HepG2 (cell line): ENCODE data around the gene THSD4. TPM values are rescaled to one million over a fixed set of nuclear protein-coding genes. Genes with fewer than 3 reads are reported as not detected.

Source experiments
- ATAC-seq: fragments of 200-7000 bp; cut with Tn5 transposase; 3 replicates; pipeline ENCODE4 v1.9.1; 2020; ENCODE audit warnings: mild to moderate bottlenecking, moderate library complexity
- BruUV-seq: library from RNA; stranded (reverse); fragments of 400-500 nt; replicated peaks from 2 replicates; lab custom pipeline; 2021; lab: Mats Ljungman, UMichigan
- CTCF ChIA-PET: fragments of 300-600 bp; formaldehyde crosslinking; extraction: SDS; loops from one replicate; lab custom pipeline; 2021; ENCODE audit warnings: low total read pairs, inconsistent platforms, low intra/inter-chr PET ratio; lab: Yijun Ruan, JAX
- POLR2A ChIA-PET: fragments of 350-600 bp; sonication (Branson Sonifier 250); formaldehyde crosslinking; loops from one replicate; lab custom pipeline; 2020; ENCODE audit warnings: antibody characterized with exemption, inconsistent platforms; lab: Yijun Ruan, JAX
- DNase-seq: peaks from one replicate; pipeline ENCODE4 v3.0.0-alpha.2; 2015; ENCODE audit warnings: low spot score
- FAIRE-seq: peaks from 3 replicates; lab custom pipeline; 2011; peaks lifted over from hg19 to GRCh38; lab: Jason Lieb, UNC
- H2AFZ ChIP-seq: one replicate; pipeline ENCODE4 v1.6.1; 2011; ENCODE audit warnings: low read length, inconsistent platforms
- H3K27ac ChIP-seq: fragments of 300-600 bp; 3 replicates; pipeline ENCODE4 v1.8.0; 2011; ENCODE audit warnings: mixed run types, mild to moderate bottlenecking, mixed read lengths, low read length, inconsistent platforms; ENCODE audit not compliant: insufficient read depth; ENCODE audit errors: extremely low read length
- H3K27me3 ChIP-seq, 2 experiments: fragments of 200-600 bp in 1 of 2; 2 replicates in 1 of 2; 3 replicates in 1 of 2; pipeline versions ENCODE4 v1.6.0 to v1.8.0; 2011; ENCODE audit warnings: low read length in 2 of 2, mild to moderate bottlenecking in 2 of 2, moderate library complexity in 2 of 2, inconsistent platforms in 1 of 2; ENCODE audit not compliant: insufficient read depth in 2 of 2, control insufficient read depth in 1 of 2
- H3K36me3 ChIP-seq, 2 experiments: fragments of 200-600 bp in 1 of 2; replicated peaks in 1 of 2; 2 replicates in 1 of 2; 3 replicates in 1 of 2; pipeline versions ENCODE4 v1.5.1 to v1.8.0; 2011; ENCODE audit warnings: low read length in 2 of 2, inconsistent platforms in 1 of 2; ENCODE audit not compliant: insufficient read depth in 2 of 2, control insufficient read depth in 1 of 2
- H3K4me1 ChIP-seq: 2 replicates; pipeline ENCODE4 v1.5.1; 2012; ENCODE audit warnings: low read length, inconsistent platforms; ENCODE audit not compliant: insufficient read depth
- H3K4me2 ChIP-seq: 2 replicates; pipeline ENCODE4 v1.6.0; 2011; ENCODE audit warnings: low read depth, low read length, inconsistent platforms
- H3K4me3 ChIP-seq, 3 experiments: fragments of 200-600 bp in 1 of 3; sonication (generic), shearing (Covaris generic) in 1 of 3; replicated peaks in 1 of 3; 2 replicates each; pipeline ENCODE4 v1.5.1; 2011 to 2016; ENCODE audit warnings: low read length in 3 of 3, inconsistent platforms in 2 of 3, low read depth in 2 of 3, mild to moderate bottlenecking in 2 of 3, control low read depth in 1 of 3, mixed read lengths in 1 of 3; ENCODE audit not compliant: insufficient read depth in 1 of 3
- H3K79me2 ChIP-seq: one replicate; pipeline ENCODE4 v1.6.1; 2011; ENCODE audit warnings: low read length, inconsistent platforms; ENCODE audit not compliant: insufficient read depth
- H3K9ac ChIP-seq: 2 replicates; pipeline ENCODE4 v1.6.0; 2011; ENCODE audit warnings: mild to moderate bottlenecking, low read depth, low read length, inconsistent platforms; ENCODE audit not compliant: insufficient read depth
- H3K9me3 ChIP-seq: 2 replicates; pipeline ENCODE4 v1.5.1; 2012; ENCODE audit warnings: mild to moderate bottlenecking, low read length
- H4K20me1 ChIP-seq: 2 replicates; pipeline ENCODE4 v1.6.0; 2011; ENCODE audit warnings: inconsistent platforms, mild to moderate bottlenecking, low read length, moderate library complexity; ENCODE audit not compliant: insufficient read depth
- AKNA ChIP-seq: sonication (generic); formaldehyde crosslinking; IDR thresholded peaks from 2 replicates; pipeline ENCODE4 v1.4.0; 2020; ENCODE audit warnings: missing genetic modification reagents, borderline replicate concordance
- BORCS8-MEF2B ChIP-seq: sonication (generic); formaldehyde crosslinking; IDR thresholded peaks from 2 replicates; pipeline ENCODE4 v1.8.0; 2022; ENCODE audit warnings: mild to moderate bottlenecking, missing genetic modification reagents
- DRAP1 ChIP-seq: IDR thresholded peaks from 2 replicates; pipeline ENCODE4 v1.6.1; 2016; ENCODE audit warnings: missing genetic modification reagents, missing compliant biosample characterization
- FOSL2 ChIP-seq: sonication (generic); formaldehyde crosslinking; IDR thresholded peaks from 2 replicates; pipeline ENCODE4 v1.4.0; 2020; ENCODE audit warnings: missing genetic modification reagents
- LCORL ChIP-seq, 2 experiments: fragments of 450-650 bp in 1 of 2; sonication (generic) in 1 of 2; formaldehyde crosslinking in 1 of 2; IDR thresholded peaks; 2 replicates each; pipeline versions ENCODE4 v1.5.0 to v1.6.1; 2017 to 2020; ENCODE audit warnings: antibody characterized with exemption in 1 of 2, missing genetic modification reagents in 1 of 2
- MAFG ChIP-seq: sonication (generic); formaldehyde crosslinking; IDR thresholded peaks from 2 replicates; pipeline ENCODE4 v1.5.1; 2020; ENCODE audit warnings: mild to moderate bottlenecking, missing genetic modification reagents
- MIER2 ChIP-seq: IDR thresholded peaks from 2 replicates; pipeline ENCODE4 v1.6.1; 2016; ENCODE audit warnings: missing biosample characterization, missing genetic modification reagents
- NBN ChIP-seq: fragments of 450-650 bp; conservative IDR thresholded peaks from 2 replicates; pipeline ENCODE4 v1.6.1; 2017
- PCBP2 ChIP-seq: fragments of 200-400 bp; formaldehyde crosslinking; optimal IDR thresholded peaks from 2 replicates; pipeline ENCODE3; 2018; ENCODE audit warnings: low read length, low read depth; ENCODE audit not compliant: poor library complexity, severe bottlenecking
- PHF21A ChIP-seq: sonication (generic); formaldehyde crosslinking; IDR thresholded peaks from 2 replicates; pipeline ENCODE4 v1.5.0; 2020; ENCODE audit warnings: mild to moderate bottlenecking, missing genetic modification reagents
- RFXAP ChIP-seq: sonication (generic); formaldehyde crosslinking; IDR thresholded peaks from 2 replicates; pipeline ENCODE4 v1.4.0; 2020; ENCODE audit warnings: missing genetic modification reagents, borderline replicate concordance
- SRSF1 ChIP-seq: fragments of 200-400 bp; formaldehyde crosslinking; optimal IDR thresholded peaks from 2 replicates; pipeline ENCODE3; 2017; ENCODE audit warnings: mild to moderate bottlenecking, low read depth, low read length, moderate library complexity
- ZFP41 ChIP-seq: sonication (generic); formaldehyde crosslinking; IDR thresholded peaks from 2 replicates; pipeline ENCODE4 v1.4.0; 2020; ENCODE audit warnings: mild to moderate bottlenecking, missing genetic modification reagents, borderline replicate concordance
- ZNF788 ChIP-seq: sonication (generic); formaldehyde crosslinking; IDR thresholded peaks from 2 replicates; pipeline ENCODE4 v1.5.0; 2020; ENCODE audit warnings: mild to moderate bottlenecking, missing genetic modification reagents, borderline replicate concordance
- WGBS: methylation state at CpG from one replicate; pipeline ENCODE4 v1.1.6; 2017; ENCODE audit warnings: low lambda C conversion rate; 5-methylcytosine and 5-hydroxymethylcytosine counted together
- in situ Hi-C: cut with HindIII; loops from 2 replicates; pipeline ENCODE4 v1.10.0; 2017; ENCODE audit warnings: low pct_unique_long_range_greater_than_20kb; ENCODE audit not compliant: extremely low pct_ligation_motif_present
- intact Hi-C: fragments of 100-400 bp; cut with micrococcal nuclease; formaldehyde crosslinking; loops from one replicate; pipeline ENCODE4 v1.10.0; 2022; ENCODE audit not compliant: unreplicated experiment
- polyA plus RNA-seq, 8 experiments: library from polyadenylated mRNA; depleted of rRNA in 3 of 8; stranded (reverse) in 7 of 8; unstranded in 1 of 8; fragments of >200 nt; fragmentation: Illumina TruSeq in 4 of 8; extraction: Trizol in 4 of 8; gene quantifications; 2 replicates each; pipeline versions ENCODE4 v1.2.1 to v1.2.3, GENCODE V29; 2011 to 2016; ENCODE audit warnings: low read depth in 4 of 8, missing spikeins in 1 of 8, mixed read lengths in 1 of 8; ENCODE audit not compliant: insufficient read depth in 1 of 8
- total RNA-seq, 5 experiments: library from RNA; depleted of rRNA; stranded (reverse); fragments of >200 nt; fragmentation: Illumina TruSeq; extraction: Trizol; gene quantifications; 2 replicates each; pipeline ENCODE4 v1.2.3, GENCODE V29; 2016; ENCODE audit warnings: low read depth in 1 of 5

The THSD4 gene
- total and polyA plus RNA-seq, 2 of the 13 experiments (the other 11 are each of a cell fraction or from before 2014, with no cell fraction given) = 0.07 to 0.21 TPM

GRCh38 chr15:71154607-71155200 lies 39.4 kb downstream of the THSD4 start:
- H3K27me3 ChIP-seq = peaks cover 0 to 6% of the 10 kb centered on the region in 2 experiments; a peak in 1 of 5 replicates
- ATAC-seq = no peak; the same call in 1 of the 3 replicates
- H3K9me3 ChIP-seq = no peaks in the 10 kb centered on the region
- no peak overlapping the region for H3K27ac ChIP-seq
- no peak overlapping the region for H3K9ac ChIP-seq
- DNase-seq = no peak
- H3K36me3 ChIP-seq = no peaks in the 10 kb centered on the region
- 0% methylated on average over 3 of the region's 4 CpGs for WGBS
- H3K4me3 ChIP-seq = no peak overlapping the region
- H3K4me2 ChIP-seq = no peak overlapping the region
- in situ Hi-C loops = no loop called here
- H3K79me2 ChIP-seq = no peaks in the 10 kb centered on the region
- FAIRE-seq = no peak
- BruUV-seq = no TSS peak
- CTCF ChIA-PET = no interaction called here
- intact Hi-C loops = no loop called here
- no peak overlapping the region for H2AFZ ChIP-seq
- no peaks in the 10 kb centered on the region for H3K4me1 ChIP-seq
- POLR2A ChIA-PET = no interaction called here
- no peaks in the 10 kb centered on the region for H4K20me1 ChIP-seq
- TF ChIP-seq MIER2 (no peak), FOSL2 (CRISPR knock-in tag) (peak; percentile 51)
- TF ChIP-seq, all 625 proteins: peak for 1

GRCh38 chr15:71155534-71155933 lies 40.3 kb downstream of the THSD4 start:
- in situ Hi-C loops (no loop called here), intact Hi-C loops (no loop called here)
- ATAC-seq = no peak
- no peak overlapping the region for H3K9ac ChIP-seq
- no peaks in the 10 kb centered on the region for H3K79me2 ChIP-seq
- CTCF ChIA-PET = no interaction called here
- no peak overlapping the region for H3K4me3 ChIP-seq
- no peak overlapping the region for H2AFZ ChIP-seq
- no peak for TF ChIP-seq ZNF788
- no peak for TF ChIP-seq BORCS8-MEF2B (CRISPR knock-in tag)
- no peak for TF ChIP-seq PHF21A (CRISPR knock-in tag)
- TF ChIP-seq SRSF1 = no peak
- TF ChIP-seq NBN = no peak
- no peak for TF ChIP-seq LCORL (IDR thresholded peaks at IDR 0.05)
- TF ChIP-seq LCORL (CRISPR knock-in tag; IDR thresholded peaks at IDR 0.05) = no peak
- TF ChIP-seq ZFP41 (CRISPR knock-in tag) = no peak
- no peak for TF ChIP-seq PCBP2
- no peak for TF ChIP-seq MAFG (CRISPR knock-in tag)
- no peak for TF ChIP-seq AKNA (CRISPR knock-in tag)
- TF ChIP-seq RFXAP (CRISPR knock-in tag) = no peak
- no peak for TF ChIP-seq DRAP1
- TF ChIP-seq, all 625 proteins: peak for 0
- Histone ChIP-seq H3K4me2 (no peak overlapping the region), H3K9me3 (no peaks in the 10 kb centered on the region), H3K27me3 (peaks cover 0 to 6% of the 10 kb centered on the region in 2 experiments; a peak in 1 of 5 replicates), H3K4me1 (no peaks in the 10 kb centered on the region), H3K27ac (no peak overlapping the region), H4K20me1 (no peaks in the 10 kb centered on the region), H3K36me3 (no peaks in the 10 kb centered on the region)
- BruUV-seq = no TSS peak
- DNase-seq (no peak), FAIRE-seq (no peak)
- WGBS = 70% methylated on average over 2 of the region's 2 CpGs
- POLR2A ChIA-PET = no interaction called here
